Spleen (tissue), 7 donors: ENCODE data around the gene C5orf63.

Source experiments
- POLR2A ChIP-seq, 3 donors: fragments of 450-650 bp; IDR thresholded peaks; one replicate each; pipeline ENCODE4 v1.5.1; 2017; ENCODE audit warnings: antibody characterized with exemption in 3 of 3, mild to moderate bottlenecking in 1 of 3
- POLR2AphosphoS5 ChIP-seq, 3 donors: sonication (generic); formaldehyde crosslinking; IDR thresholded peaks; one replicate each; pipeline ENCODE4 v1.5.1; 2017; ENCODE audit warnings: antibody characterized with exemption in 3 of 3
- TF ChIP-seq, protein P1 (sequence below), 11 experiments: fragments of 200-600 bp in 7 of 11; fragments of 450-650 bp in 4 of 11; sonication (generic) in 4 of 11; IDR thresholded peaks in 8 of 11; conservative IDR thresholded peaks in 3 of 11; 1 replicate in 7 of 11; 2 replicates in 4 of 11; pipeline versions ENCODE4 v1.4.0 to v1.8.0; 2016 to 2021; ENCODE audit warnings: antibody characterized with exemption in 11 of 11, inconsistent platforms in 4 of 11, mild to moderate bottlenecking in 1 of 11
- donor health status: DM: no; HTN: no; CAD: no; lungs with moderate emphysema.
- donor health status: DM: no; HTN: no; CAD: no.
- donor health status: DM: no; HTN: no; CAD: no.

DNA sequence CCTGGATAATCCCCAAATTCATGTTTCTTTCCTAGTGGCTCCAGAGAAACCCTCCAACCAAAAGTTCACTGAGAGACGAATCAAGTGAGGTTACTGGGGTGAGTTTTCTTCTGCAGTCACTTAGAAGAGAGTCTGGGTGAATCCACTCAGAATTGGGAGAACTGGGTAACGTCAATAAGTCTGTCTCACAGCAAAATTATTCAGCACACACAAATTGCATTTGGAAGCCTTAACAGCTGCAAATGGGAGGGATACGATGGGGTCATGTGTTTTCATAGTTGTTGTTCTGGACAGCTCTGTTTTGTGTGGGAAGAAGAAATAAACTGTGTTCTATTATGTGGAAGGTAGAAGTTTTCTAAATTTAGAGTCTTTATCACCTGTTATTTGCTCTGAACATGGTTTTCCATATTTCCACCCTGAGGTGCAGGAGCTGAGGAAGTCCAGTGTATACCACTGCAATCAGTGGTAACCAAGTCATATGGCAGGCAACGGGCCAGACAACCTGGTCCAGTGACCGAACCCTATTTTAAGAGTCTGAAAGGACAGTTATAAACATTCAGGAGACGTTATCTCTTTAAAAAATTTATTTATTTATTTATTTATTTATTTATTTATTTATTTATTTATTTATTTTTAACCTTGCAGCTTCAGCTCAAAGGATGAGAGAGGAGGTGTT is 64.9 kb downstream of the C5orf63 start:
- TF ChIP-seq POLR2A (IDR thresholded peaks at IDR 0.05) = no peak
- TF ChIP-seq, protein P1, sequence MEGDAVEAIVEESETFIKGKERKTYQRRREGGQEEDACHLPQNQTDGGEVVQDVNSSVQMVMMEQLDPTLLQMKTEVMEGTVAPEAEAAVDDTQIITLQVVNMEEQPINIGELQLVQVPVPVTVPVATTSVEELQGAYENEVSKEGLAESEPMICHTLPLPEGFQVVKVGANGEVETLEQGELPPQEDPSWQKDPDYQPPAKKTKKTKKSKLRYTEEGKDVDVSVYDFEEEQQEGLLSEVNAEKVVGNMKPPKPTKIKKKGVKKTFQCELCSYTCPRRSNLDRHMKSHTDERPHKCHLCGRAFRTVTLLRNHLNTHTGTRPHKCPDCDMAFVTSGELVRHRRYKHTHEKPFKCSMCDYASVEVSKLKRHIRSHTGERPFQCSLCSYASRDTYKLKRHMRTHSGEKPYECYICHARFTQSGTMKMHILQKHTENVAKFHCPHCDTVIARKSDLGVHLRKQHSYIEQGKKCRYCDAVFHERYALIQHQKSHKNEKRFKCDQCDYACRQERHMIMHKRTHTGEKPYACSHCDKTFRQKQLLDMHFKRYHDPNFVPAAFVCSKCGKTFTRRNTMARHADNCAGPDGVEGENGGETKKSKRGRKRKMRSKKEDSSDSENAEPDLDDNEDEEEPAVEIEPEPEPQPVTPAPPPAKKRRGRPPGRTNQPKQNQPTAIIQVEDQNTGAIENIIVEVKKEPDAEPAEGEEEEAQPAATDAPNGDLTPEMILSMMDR (IDR thresholded peaks at IDR 0.05 in 8 of 11, conservative IDR thresholded peaks at IDR 0.05 in 3 of 11) = no peak
- no peak for TF ChIP-seq POLR2AphosphoS5 (IDR thresholded peaks at IDR 0.05)
